Hepatocyte (in vitro differentiated cells): ENCODE results near the gene ZBTB20. TPM values are rescaled to one million over a fixed set of nuclear protein-coding genes. Genes with fewer than 3 reads are reported as not detected.

Source experiments
- DNase-seq: peaks from one replicate; pipeline ENCODE4 v3.0.0-alpha.2; 2016; ENCODE audit warnings: low spot score
- H2AFZ ChIP-seq: fragments of 200-600 bp; sonication (generic); 2 replicates; pipeline ENCODE4 v1.6.0; 2016; ENCODE audit warnings: antibody characterized with exemption, mild to moderate bottlenecking
- H3K27ac ChIP-seq: fragments of 200-600 bp; sonication (generic); 2 replicates; pipeline ENCODE4 v1.5.1; 2016; ENCODE audit warnings: mild to moderate bottlenecking
- H3K27me3 ChIP-seq: fragments of 200-600 bp; sonication (generic); 2 replicates; pipeline ENCODE4 v1.6.1; 2016
- H3K36me3 ChIP-seq: fragments of 200-600 bp; sonication (generic); replicated peaks from 2 replicates; pipeline ENCODE4 v1.5.1; 2016; ENCODE audit warnings: low read depth; ENCODE audit not compliant: insufficient read depth
- H3K4me1 ChIP-seq: fragments of 200-600 bp; sonication (generic); 2 replicates; pipeline ENCODE4 v1.5.1; 2016; ENCODE audit warnings: mild to moderate bottlenecking, moderate library complexity; ENCODE audit not compliant: insufficient read depth
- H3K4me2 ChIP-seq: fragments of 200-600 bp; sonication (generic); 2 replicates; pipeline ENCODE4 v1.6.0; 2016
- H3K4me3 ChIP-seq: fragments of 200-600 bp; sonication (generic); 2 replicates; pipeline ENCODE4 v1.5.1; 2016; ENCODE audit warnings: mild to moderate bottlenecking
- H3K79me2 ChIP-seq: fragments of 200-600 bp; sonication (generic); 2 replicates; pipeline ENCODE4 v1.6.0; 2017; ENCODE audit warnings: mild to moderate bottlenecking
- H3K9me2 ChIP-seq: fragments of 200-600 bp; sonication (generic); replicated peaks from 2 replicates; pipeline ENCODE4 v1.6.0; 2017; ENCODE audit warnings: mild to moderate bottlenecking; ENCODE audit not compliant: insufficient read depth
- H3K9me3 ChIP-seq: fragments of 200-600 bp; sonication (generic); 2 replicates; pipeline ENCODE4 v1.5.1; 2016; ENCODE audit warnings: low read depth, mild to moderate bottlenecking
- H4K20me1 ChIP-seq: fragments of 200-600 bp; sonication (generic); 2 replicates; pipeline ENCODE4 v1.6.0; 2016; ENCODE audit warnings: mild to moderate bottlenecking; ENCODE audit not compliant: insufficient read depth, poor library complexity, severe bottlenecking
- EZH2 ChIP-seq: fragments of 200-600 bp; sonication (generic); IDR thresholded peaks from 2 replicates; pipeline ENCODE4 v1.6.1; 2016; ENCODE audit warnings: antibody characterized with exemption, mild to moderate bottlenecking, borderline replicate concordance
- EZH2phosphoT487 ChIP-seq: fragments of 200-600 bp; sonication (generic); IDR thresholded peaks from one replicate; pipeline ENCODE4 v1.6.1; 2018; ENCODE audit warnings: antibody characterized with exemption, mild to moderate bottlenecking, low read depth, moderate library complexity; ENCODE audit not compliant: unreplicated experiment, severe bottlenecking
- WGBS: methylation state at CpG from one replicate; pipeline ENCODE4 v1.1.6; 2016; ENCODE audit warnings: low lambda C conversion rate; ENCODE audit errors: missing lambda C conversion rate; 5-methylcytosine and 5-hydroxymethylcytosine counted together
- polyA plus RNA-seq: library from polyadenylated mRNA; unstranded; fragments of >200 nt; fragmentation: Nextera tagmentation; extraction: Ambion mirVana; gene quantifications from 2 replicates; pipeline ENCODE4 v1.2.1, GENCODE V29; 2016
- total RNA-seq: library from RNA; depleted of rRNA; stranded (reverse); fragments of >200 nt; gene quantifications from 2 replicates; pipeline ENCODE4 v1.2.3, GENCODE V29; 2014
- TF ChIP-seq, protein P1 (sequence below): fragments of 200-600 bp; sonication (generic); IDR thresholded peaks from 2 replicates; pipeline ENCODE4 v1.5.1; 2016; ENCODE audit warnings: antibody characterized with exemption, mild to moderate bottlenecking; ENCODE audit not compliant: poor library complexity

Gene ZBTB20
- total and polyA plus RNA-seq, 2 experiments from 2014 or later: 25.8 to 28.0 TPM

DNA sequence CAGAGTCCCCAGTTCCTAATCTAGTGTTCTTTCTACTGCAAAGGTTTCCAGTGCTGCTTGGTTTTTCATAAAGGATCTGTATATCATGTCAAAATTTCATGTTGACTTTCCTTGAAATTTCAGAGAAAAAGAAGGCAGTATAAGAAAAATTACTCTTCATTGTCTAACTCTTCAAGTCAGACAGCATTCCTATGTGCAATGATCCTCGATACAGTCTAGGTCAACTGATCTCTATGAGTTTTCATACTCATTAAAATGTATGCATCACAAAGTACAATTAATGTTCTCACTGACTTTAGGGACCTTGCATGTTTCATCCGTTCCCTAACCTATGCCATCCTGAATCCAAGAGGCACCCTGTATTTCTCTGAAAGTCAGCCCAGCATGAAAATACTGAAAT, 317.3 kb downstream of the ZBTB20 start:
- no peak overlapping the region for H3K27ac ChIP-seq
- H3K9me2 ChIP-seq: no peaks in the 10 kb centered on the region
- no peaks in the 10 kb centered on the region for H3K9me3 ChIP-seq
- no peaks in the 10 kb centered on the region for H3K79me2 ChIP-seq
- TF ChIP-seq EZH2phosphoT487: no peak
- TF ChIP-seq, protein P1, sequence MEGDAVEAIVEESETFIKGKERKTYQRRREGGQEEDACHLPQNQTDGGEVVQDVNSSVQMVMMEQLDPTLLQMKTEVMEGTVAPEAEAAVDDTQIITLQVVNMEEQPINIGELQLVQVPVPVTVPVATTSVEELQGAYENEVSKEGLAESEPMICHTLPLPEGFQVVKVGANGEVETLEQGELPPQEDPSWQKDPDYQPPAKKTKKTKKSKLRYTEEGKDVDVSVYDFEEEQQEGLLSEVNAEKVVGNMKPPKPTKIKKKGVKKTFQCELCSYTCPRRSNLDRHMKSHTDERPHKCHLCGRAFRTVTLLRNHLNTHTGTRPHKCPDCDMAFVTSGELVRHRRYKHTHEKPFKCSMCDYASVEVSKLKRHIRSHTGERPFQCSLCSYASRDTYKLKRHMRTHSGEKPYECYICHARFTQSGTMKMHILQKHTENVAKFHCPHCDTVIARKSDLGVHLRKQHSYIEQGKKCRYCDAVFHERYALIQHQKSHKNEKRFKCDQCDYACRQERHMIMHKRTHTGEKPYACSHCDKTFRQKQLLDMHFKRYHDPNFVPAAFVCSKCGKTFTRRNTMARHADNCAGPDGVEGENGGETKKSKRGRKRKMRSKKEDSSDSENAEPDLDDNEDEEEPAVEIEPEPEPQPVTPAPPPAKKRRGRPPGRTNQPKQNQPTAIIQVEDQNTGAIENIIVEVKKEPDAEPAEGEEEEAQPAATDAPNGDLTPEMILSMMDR: no peak
- no peak for TF ChIP-seq EZH2
- no peaks in the 10 kb centered on the region for H3K36me3 ChIP-seq
- no peak for DNase-seq
- H4K20me1 ChIP-seq: no peaks in the 10 kb centered on the region
- H3K4me1 ChIP-seq: no peaks in the 10 kb centered on the region
- no peaks in the 10 kb centered on the region for H3K27me3 ChIP-seq
- no peak overlapping the region for H2AFZ ChIP-seq
- WGBS: 81% methylated on average over 2 of the region's 2 CpGs
- H3K4me2 ChIP-seq: no peak overlapping the region
- no peak overlapping the region for H3K4me3 ChIP-seq

DNA sequence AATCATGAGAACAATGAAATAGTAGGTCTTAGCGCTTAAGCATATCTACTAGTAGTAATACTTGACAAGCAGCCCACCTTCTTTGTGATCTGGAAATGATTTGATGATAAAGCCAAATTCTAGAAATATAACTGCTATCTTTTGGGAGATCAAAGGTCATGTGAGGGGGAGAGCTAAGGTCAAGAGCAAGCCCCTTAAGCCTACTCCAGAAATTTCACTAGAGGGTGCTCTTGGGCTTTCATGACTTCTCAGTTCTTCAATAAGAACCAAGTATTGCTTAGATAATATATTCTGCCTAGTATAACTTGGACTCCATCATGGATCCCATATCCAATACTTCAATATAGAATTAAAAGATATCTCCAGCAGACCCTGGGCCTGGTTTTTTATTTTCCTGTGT, 319.6 kb downstream of the ZBTB20 start:
- Histone ChIP-seq H2AFZ (no peak overlapping the region), H3K36me3 (no peaks in the 10 kb centered on the region), H3K9me3 (no peaks in the 10 kb centered on the region), H3K4me3 (no peak overlapping the region), H4K20me1 (no peaks in the 10 kb centered on the region), H3K4me2 (no peak overlapping the region), H3K9me2 (no peaks in the 10 kb centered on the region), H3K4me1 (no peaks in the 10 kb centered on the region), H3K27me3 (no peaks in the 10 kb centered on the region), H3K27ac (no peak overlapping the region), H3K79me2 (no peaks in the 10 kb centered on the region)
- 80% methylated on average over 1 of the region's 1 CpG for WGBS
- peak; percentile 61 for DNase-seq
- TF ChIP-seq, protein P1: peak; percentile 65
- TF ChIP-seq EZH2phosphoT487: no peak

DNA sequence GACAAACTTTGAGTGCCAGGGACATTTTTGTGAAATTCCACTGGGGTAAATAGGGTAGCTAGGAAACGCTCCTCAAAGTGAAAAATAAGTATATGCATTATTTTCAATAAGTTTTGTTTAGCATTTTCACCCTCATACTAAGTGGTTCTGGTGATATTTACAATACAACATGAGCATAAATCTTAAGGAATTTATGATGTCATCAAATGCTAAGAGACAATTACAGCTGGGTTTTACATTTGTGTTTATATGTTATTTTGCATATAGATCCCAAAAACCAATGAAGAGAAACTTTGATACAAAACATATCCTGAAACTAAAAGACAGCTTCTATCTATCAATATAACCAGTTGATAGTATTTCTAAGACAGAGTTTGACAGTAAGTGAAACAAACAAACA, 323.1 kb downstream of the ZBTB20 start:
- Histone ChIP-seq H3K4me2 (no peak overlapping the region), H3K36me3 (no peaks in the 10 kb centered on the region), H3K9me3 (no peaks in the 10 kb centered on the region), H4K20me1 (no peaks in the 10 kb centered on the region), H3K27ac (no peak overlapping the region), H2AFZ (no peak overlapping the region), H3K4me3 (no peak overlapping the region), H3K79me2 (no peaks in the 10 kb centered on the region), H3K4me1 (no peaks in the 10 kb centered on the region), H3K9me2 (no peaks in the 10 kb centered on the region), H3K27me3 (no peaks in the 10 kb centered on the region)
- TF ChIP-seq EZH2 (no peak), EZH2phosphoT487 (no peak)
- TF ChIP-seq, protein P1: no peak
- DNase-seq: no peak
- WGBS: 80% methylated on average over 1 of the region's 1 CpG

DNA sequence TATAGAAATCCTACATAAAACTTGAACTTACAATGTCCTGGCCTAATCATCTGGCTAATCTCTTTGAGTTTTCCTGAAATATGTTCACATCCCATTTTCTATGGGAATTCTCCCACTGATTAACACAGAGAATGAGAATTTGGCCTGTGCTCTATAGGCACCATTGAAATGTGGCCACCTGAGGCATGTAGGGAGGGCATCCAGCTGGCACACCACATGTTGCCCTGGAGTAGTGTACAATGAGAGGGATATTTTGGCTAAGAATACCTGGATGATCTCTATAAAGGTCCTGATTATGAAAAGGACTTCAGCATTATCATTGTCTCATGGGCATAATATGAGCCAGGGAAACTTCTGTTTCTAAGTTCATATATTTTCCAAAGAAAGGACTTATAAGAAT, 324.0 kb downstream of the ZBTB20 start:
- Histone ChIP-seq H3K9me2 (no peaks in the 10 kb centered on the region), H4K20me1 (no peaks in the 10 kb centered on the region), H2AFZ (no peak overlapping the region), H3K4me2 (no peak overlapping the region), H3K36me3 (no peaks in the 10 kb centered on the region), H3K4me1 (no peaks in the 10 kb centered on the region), H3K27ac (no peak overlapping the region), H3K9me3 (no peaks in the 10 kb centered on the region), H3K79me2 (no peaks in the 10 kb centered on the region), H3K4me3 (no peak overlapping the region), H3K27me3 (no peaks in the 10 kb centered on the region)
- TF ChIP-seq, protein P1: no peak
- TF ChIP-seq EZH2phosphoT487: no peak
- no peak for TF ChIP-seq EZH2
- DNase-seq: no peak
